DOHH2 (cell line): ENCODE data around the gene EPS8L2.

Experiments used
- H3F3A ChIP-seq: fragments of 200-600 bp; sonication (generic), shearing (Covaris generic); 2 replicates; pipeline ENCODE4 v1.6.0; 2016; ENCODE audit warnings: antibody characterized with exemption, mild to moderate bottlenecking; ENCODE audit not compliant: control insufficient read depth, insufficient read depth
- H3K27ac ChIP-seq: fragments of 200-600 bp; sonication (generic); 2 replicates; pipeline ENCODE4 v1.5.1; 2014; ENCODE audit warnings: low read depth, mild to moderate bottlenecking, low read length, moderate library complexity
- H3K27me3 ChIP-seq: fragments of 200-600 bp; sonication (generic); 2 replicates; pipeline ENCODE4 v1.6.1; 2014; ENCODE audit warnings: mild to moderate bottlenecking, low read length, mixed read lengths; ENCODE audit not compliant: control insufficient read depth
- H3K36me3 ChIP-seq: fragments of 200-600 bp; sonication (generic); 2 replicates; pipeline ENCODE4 v1.6.1; 2014; ENCODE audit warnings: mild to moderate bottlenecking, low read length, moderate library complexity, mixed read lengths; ENCODE audit not compliant: control insufficient read depth
- H3K4me1 ChIP-seq: fragments of 200-600 bp; sonication (generic); 2 replicates; pipeline ENCODE4 v1.6.1; 2014; ENCODE audit warnings: mild to moderate bottlenecking, low read length, mixed read lengths; ENCODE audit not compliant: control insufficient read depth
- H3K4me2 ChIP-seq: fragments of 200-600 bp; sonication (generic); 2 replicates; pipeline ENCODE4 v1.6.0; 2014; ENCODE audit warnings: mild to moderate bottlenecking, low read length, moderate library complexity
- H3K4me3 ChIP-seq: fragments of 200-600 bp; sonication (generic); 2 replicates; pipeline ENCODE4 v1.5.1; 2014; ENCODE audit warnings: mild to moderate bottlenecking, low read length, mixed read lengths
- H3K79me2 ChIP-seq: fragments of 200-600 bp; sonication (generic); 2 replicates; pipeline ENCODE4 v1.6.1; 2014; ENCODE audit warnings: mild to moderate bottlenecking, low read length, mixed read lengths; ENCODE audit not compliant: control insufficient read depth
- H3K9me2 ChIP-seq: fragments of 200-600 bp; sonication (generic); replicated peaks from 2 replicates; pipeline ENCODE4 v1.6.1; 2014; ENCODE audit warnings: mild to moderate bottlenecking, low read length, mixed read lengths; ENCODE audit not compliant: control insufficient read depth
- H3K9me3 ChIP-seq: fragments of 200-600 bp; sonication (generic); 2 replicates; pipeline ENCODE4 v1.6.1; 2014; ENCODE audit warnings: antibody characterized with exemption, low read length, mixed read lengths; ENCODE audit not compliant: control insufficient read depth, insufficient read depth
- H4K20me1 ChIP-seq: fragments of 200-600 bp; sonication (generic); 2 replicates; pipeline ENCODE4 v1.6.0; 2014; ENCODE audit warnings: low read depth, mild to moderate bottlenecking, antibody characterized with exemption, low read length, moderate library complexity; ENCODE audit not compliant: control insufficient read depth, insufficient read depth
- CTCF ChIP-seq: fragments of 200-600 bp; sonication (generic); IDR thresholded peaks from one replicate; pipeline ENCODE4 v1.5.1; 2014; ENCODE audit warnings: antibody characterized with exemption, mild to moderate bottlenecking, low read depth, low read length; ENCODE audit not compliant: poor library complexity, severe bottlenecking
- EZH2phosphoT487 ChIP-seq: fragments of 200-600 bp; sonication (generic); IDR thresholded peaks from 2 replicates; pipeline ENCODE4 v1.6.1; 2017; ENCODE audit warnings: borderline replicate concordance, mild to moderate bottlenecking, antibody characterized with exemption, low read length, moderate library complexity, mixed read lengths

EPS8L2 gene

GRCh38 chr11:693887-694562, 12.0 kb upstream of the EPS8L2 start:
- H4K20me1 ChIP-seq, result no peaks in the 10 kb centered on the region
- H3F3A ChIP-seq, result peaks cover 4% of the 10 kb centered on the region; the same call in 1 of the 2 replicates
- H3K79me2 ChIP-seq, result peaks cover 64% of the 10 kb centered on the region
- H3K4me3 ChIP-seq, result peak overlapping the region; percentile 67
- no peaks in the 10 kb centered on the region for H3K9me3 ChIP-seq
- H3K4me2 ChIP-seq, result peak overlapping the region; percentile 81
- peaks cover 30% of the 10 kb centered on the region for H3K4me1 ChIP-seq
- H3K27ac ChIP-seq, result no peak overlapping the region
- TF ChIP-seq EZH2phosphoT487 (no peak), CTCF (no peak)
- H3K27me3 ChIP-seq, result no peaks in the 10 kb centered on the region
- 0 out of 2 replicates have a peak, but pooled peaks cover 4% of the 10 kb centered on the region for H3K36me3 ChIP-seq
- H3K9me2 ChIP-seq, result no peaks in the 10 kb centered on the region

- Histone ChIP-seq H3K27ac (peak within 1 kb of the TSS; percentile 90), H3K4me1 (peaks cover 30% of the 10 kb centered on the region), H3F3A (peaks cover 4% of the 10 kb centered on the region; the same call in 1 of the 2 replicates), H4K20me1 (no peaks in the 10 kb centered on the region), H3K4me3 (peak within 1 kb of the TSS; percentile 83), H3K9me3 (no peaks in the 10 kb centered on the region), H3K9me2 (no peaks in the 10 kb centered on the region), H3K4me2 (peak within 1 kb of the TSS; percentile 81), H3K36me3 (0 out of 2 replicates have a peak, but pooled peaks cover 1% of the 10 kb centered on the region), H3K27me3 (no peaks in the 10 kb centered on the region), H3K79me2 (peaks cover 62% of the 10 kb centered on the region)
- TF ChIP-seq CTCF, result no peak
- TF ChIP-seq EZH2phosphoT487, result no peak
These were observed 11.3 kb upstream of the EPS8L2 start, which contains the start of gene DEAF1 for GRCh38 chr11:694563-695287. TSS of gene DEAF1 (minus strand) at chr11:695222. CDS start at chr11:695047, 175 bp downstream.

- Histone ChIP-seq H3K4me2 (peak overlapping the region; percentile 81), H3K79me2 (peaks cover 61% of the 10 kb centered on the region), H4K20me1 (no peaks in the 10 kb centered on the region), H3K4me1 (peaks cover 30% of the 10 kb centered on the region), H3K36me3 (no peaks in the 10 kb centered on the region), H3F3A (peaks cover 4% of the 10 kb centered on the region; the same call in 1 of the 2 replicates), H3K9me2 (no peaks in the 10 kb centered on the region), H3K27me3 (no peaks in the 10 kb centered on the region), H3K9me3 (no peaks in the 10 kb centered on the region), H3K27ac (peak overlapping the region; percentile 90), H3K4me3 (peak overlapping the region; percentile 83)
- no peak for TF ChIP-seq CTCF
- TF ChIP-seq EZH2phosphoT487, result no peak
These were observed 10.8 kb upstream of the EPS8L2 start for GRCh38 chr11:695288-695537.
